Effector CD4-positive, alpha-beta T cell (primary cell): ENCODE data around the gene DPP4.

Source experiments
- DNase-seq: peaks from one replicate; pipeline ENCODE4 v3.0.0-alpha.2; 2020

The DPP4 gene

DNA sequence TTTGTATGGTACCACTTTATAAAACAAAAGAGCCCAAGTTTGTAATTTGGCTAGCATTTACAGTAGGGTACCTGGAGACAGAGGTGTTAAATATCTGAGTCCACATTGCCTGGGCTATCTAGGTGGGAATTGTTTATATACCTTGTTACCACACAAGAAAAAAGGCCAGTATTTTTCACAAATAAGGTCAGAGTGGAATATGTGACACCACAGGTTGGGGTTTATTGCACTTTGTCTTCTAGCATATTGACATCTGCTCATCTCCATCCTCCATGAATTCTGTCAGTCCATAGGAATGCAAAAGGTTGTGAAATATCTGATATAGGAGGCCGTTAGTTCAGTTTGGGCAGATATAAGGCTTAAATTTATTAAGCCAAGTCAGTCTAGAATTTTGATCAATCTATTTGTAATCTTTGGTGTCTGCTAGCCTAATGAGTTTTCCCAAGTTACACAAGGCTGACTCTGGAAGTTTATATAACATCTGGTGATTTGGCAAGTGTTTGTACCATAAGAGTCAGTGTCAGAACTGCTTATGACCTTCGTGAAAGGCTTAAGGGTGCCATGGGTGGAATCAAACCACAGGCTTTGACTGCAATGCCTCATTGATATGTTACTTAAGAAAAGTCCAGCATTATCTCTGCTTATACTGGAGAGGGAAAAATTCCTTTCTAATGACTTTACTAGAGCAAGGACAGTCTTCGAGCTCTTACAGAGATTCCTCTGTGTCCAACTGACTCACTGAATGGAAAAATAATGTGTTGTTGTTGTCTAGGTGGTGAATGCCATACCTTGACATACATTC lies 11.3 kb upstream of the DPP4 start:
- DNase-seq, result no peak

DNA sequence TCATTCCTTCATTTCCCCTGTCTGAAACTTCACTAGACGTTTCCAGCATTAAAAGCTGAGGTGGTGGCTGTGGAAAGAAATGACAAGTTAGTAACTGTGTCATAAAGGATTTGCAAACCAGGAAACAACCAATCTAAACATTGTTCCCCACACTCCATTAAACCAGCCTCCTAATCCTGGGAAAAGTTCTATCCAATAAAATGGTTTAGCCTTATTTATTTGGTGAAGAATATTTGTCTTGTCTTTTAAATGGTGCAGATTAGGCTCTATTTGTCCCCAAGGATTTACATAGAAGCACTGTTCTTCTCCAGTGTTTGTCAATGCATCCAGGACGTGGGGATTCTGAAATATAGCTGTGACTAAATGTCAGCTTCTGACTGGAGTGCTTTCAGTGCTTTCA lies 10.5 kb upstream of the DPP4 start:
- DNase-seq, result no peak

DNA sequence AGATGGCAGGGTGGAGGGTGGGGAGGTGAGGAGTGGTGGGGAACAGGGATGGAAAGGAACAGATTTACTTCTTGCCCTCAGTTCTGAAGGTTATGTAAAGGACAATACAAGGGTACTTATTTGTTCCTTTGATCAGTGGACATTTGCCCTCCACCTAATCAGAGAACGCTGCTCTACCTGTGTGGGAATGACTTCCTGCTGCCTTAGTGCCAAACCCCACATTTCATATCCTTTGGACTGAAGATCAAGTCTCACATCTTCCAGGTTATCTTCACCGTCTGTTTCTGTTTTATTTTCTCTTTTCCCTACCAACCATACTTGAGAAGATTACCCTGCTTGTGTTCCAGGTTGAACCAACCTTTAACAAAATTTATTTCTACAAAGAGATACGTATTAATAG lies 8.7 kb upstream of the DPP4 start:
- DNase-seq, result no peak

DNA sequence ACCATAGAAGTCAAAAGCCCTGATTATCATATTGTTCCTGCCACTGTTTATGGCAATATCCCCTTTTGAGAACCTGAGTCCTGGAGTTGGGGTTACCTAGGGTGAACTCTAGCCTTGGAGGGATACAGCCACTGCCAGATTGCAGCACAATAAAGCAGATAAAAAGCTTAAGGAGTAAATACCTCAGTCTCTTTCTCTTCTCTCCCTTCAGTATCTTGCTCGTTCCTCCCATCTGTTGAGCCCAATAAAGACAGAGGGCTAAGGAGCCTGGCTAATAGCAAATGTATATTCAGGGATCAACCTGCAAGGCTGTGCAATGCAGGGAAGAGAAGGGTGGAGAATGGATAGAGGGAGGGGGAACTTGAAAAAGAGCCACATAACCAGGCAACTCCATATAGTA lies 8.0 kb upstream of the DPP4 start:
- no peak for DNase-seq

DNA sequence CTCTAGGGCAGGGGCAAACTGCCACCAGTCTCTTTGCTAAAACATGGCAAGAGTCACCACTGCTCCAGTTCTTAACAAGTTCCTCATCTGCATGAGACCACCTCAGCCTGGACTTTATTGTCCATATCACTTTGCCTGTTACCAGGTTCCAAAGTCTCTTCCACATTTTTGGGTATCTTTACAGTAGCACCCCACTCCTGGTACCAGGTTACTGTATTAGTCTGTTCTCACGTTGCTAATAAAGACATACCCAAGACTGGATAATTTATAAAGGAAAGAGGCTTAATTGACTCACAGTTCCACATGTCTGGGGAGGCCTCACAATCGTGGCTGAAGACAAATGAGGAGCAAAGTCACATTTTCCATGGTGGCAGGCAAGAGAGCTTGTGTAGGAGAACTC lies 5.5 kb upstream of the DPP4 start:
- DNase-seq, result no peak

DNA sequence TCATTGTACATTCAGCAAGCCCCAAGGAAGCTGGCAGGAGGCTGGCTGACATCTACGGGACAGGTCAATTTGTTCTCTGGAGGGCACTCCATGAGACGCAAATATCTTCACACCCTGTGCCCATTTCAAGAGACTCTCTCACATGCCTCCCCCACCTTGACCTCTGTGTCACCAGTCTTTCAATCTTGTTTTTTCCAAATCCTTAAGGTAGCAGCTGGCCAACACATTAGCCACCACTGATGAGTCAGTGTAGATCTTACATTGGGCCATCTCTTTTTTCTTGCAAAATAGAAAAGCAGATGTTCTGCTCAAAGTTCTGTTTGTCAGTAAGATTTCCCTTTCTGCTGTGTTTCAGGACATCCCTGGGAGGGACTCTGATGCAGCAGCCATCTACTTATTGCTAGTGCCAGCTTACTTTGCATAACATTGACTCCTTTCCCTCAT lies 1.7 kb upstream of the DPP4 start:
- no peak for DNase-seq

DNA sequence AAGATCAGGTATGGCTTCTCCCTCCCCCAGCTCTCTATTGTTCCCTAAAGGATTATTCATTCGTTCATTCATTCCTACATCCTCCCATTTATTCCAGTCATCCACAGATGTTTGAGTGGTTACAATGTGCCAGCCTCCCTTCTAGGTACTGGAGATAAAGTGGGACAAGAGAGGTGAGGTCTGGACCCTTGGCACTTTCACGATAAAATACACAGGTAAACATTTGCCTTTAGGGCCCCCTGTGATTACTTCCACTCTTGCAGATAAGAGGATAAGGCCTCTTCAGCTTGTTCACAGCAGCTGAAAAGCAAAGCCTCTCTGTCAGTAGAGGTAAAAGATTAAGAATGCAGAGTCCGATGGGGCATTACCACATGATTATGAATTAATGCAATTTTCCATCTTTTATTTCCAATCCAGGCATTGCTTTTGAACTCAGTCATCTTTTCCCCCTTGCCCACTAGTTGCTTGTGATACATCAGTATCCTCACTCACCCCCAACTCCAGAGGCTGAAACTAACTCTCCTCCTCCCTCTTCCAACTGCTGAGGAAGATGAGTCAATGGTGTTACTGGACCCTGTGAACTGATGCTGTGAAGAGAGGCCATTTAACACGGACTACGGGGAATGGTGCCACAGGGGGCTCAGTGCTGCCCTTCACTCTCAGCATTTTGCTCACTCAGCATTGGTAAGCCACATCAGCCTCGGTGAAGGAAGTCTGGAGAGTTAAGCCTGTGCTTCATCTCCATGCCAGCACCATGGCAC lies 1.1 kb upstream of the DPP4 start:
- DNase-seq, result no peak

DNA sequence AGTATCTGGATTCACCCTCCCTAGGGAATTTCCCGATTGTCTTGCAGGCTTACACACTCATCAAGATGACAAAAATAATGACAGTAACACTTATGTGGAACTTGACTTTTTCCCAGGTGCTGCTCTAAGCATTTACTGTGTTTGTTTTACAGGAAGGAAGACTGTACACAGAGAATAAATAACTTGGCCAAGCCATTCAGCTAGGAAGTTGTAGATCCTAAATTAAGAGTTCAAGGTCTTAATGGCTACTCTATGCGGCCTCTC lies 549 bp upstream of the DPP4 start:
- no peak for DNase-seq

DNA sequence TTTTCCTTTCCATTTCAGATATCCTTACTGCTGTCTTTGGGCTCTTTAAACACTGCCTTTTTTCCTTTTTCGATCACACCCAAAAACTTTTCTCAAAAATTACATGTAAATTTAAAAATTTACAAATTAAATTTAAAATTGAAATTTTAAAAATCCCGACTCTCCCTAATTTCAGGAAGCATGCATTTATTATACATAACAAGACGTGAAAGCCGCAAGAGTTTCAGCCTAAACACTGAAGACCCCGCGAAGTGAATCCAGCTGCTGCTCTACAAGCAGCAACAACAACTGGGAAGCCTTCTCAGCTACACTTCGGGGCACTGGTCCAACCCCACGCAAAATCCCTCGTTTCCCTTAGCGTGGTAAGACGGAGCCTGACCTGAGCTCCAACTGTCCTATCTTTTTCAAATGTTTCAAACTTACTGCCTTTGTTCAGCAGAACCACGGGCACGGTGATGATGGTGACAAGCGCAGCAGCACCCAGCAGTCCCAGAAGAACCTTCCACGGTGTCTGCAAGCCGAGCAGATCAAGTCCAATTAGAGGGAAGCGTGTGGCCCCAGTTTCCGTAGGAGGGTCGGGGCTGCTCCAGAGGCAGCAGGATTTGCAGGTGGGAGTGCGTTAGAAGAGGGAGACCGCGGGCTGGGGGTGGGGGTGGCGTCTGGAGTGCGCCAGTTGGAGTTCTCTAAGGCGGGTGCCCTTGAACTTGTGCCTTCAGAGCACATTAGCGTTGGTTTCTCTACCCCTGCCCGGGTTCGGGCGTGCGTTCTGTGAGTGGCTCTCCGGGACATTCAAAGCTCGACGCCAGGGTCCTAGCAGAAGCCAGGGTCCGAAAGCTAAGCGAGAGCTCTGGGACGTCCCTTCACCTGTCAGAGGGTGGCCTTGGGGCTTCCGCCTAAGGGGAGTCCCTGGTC lies 783 bp downstream of the DPP4 start:
- no peak for DNase-seq

DNA sequence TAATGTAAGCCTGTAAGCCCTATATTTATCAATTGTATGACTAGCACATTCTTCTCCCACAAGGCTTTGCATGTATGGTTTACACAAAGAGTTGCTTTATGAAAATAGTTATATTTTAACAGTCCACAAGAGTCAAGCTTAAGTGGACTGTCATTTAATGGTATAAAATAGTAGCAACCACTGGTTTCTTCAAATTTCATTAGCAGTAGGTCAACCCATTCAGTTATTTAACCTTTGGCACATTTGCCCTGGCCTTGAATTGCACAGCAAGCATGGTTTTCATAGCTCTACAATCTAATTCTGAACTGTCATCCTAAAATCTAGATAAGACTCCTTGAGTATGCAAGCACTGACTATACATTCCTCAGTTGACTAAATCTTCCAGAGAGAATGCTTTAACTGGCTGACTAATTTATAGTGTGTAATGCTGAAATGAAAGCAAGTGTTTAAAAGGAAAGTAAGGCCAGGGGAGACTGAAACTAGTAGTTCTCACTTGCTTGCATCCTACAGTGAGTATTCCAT lies 1.8 kb downstream of the DPP4 start:
- DNase-seq, result no peak

DNA sequence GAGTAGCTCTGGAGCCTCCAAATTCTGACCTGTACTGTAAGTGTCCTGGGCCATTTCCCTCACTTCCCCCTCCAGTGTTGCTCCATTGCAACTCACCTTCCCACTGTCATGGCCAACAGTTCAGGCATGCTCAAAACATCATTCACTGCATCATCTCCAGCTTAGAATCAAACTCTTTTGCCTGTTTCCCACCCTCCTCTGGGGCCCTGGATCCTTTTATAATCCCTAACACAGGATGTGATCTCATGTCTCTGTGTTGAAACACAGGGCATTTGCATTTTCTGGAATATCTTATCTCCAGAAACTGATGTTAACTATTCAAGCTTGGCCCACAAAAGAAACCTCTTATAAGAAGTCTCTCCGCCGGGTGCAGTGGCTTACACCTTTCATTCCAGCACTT lies 3.0 kb downstream of the DPP4 start:
- DNase-seq, result no peak

DNA sequence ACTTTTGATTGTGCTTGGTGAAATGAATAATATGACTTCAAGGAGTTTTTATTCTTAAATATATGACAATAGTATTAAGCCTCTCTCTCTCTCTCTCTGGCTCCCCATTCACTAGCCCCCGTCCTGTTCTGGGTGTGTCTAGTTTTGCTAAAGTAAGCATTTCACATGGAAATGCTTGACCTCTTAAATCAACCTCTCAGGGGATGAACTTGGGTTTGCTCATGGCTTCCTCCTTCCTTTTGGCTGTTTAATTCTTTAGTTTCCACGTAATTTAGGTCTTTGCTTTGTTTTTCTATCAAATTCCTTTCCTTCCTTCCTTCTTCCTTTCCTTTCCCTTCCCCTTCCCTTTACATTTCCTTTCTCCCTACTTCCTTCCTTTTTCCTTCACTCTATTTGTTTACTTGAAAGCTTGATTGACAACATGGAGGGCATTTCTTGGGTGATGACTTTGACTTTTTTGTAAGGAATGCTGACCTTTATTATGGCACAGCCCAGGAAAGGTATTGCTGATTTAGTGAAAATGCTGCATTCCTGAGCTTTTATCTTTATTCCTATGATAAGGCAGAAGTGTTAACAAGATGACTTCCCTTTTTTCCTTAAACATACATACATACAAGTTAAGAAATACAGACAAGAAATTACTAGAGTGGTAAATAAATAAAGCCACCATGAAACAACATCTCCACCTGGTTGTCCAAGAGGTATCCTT lies 3.6 kb downstream of the DPP4 start:
- DNase-seq, result no peak

DNA sequence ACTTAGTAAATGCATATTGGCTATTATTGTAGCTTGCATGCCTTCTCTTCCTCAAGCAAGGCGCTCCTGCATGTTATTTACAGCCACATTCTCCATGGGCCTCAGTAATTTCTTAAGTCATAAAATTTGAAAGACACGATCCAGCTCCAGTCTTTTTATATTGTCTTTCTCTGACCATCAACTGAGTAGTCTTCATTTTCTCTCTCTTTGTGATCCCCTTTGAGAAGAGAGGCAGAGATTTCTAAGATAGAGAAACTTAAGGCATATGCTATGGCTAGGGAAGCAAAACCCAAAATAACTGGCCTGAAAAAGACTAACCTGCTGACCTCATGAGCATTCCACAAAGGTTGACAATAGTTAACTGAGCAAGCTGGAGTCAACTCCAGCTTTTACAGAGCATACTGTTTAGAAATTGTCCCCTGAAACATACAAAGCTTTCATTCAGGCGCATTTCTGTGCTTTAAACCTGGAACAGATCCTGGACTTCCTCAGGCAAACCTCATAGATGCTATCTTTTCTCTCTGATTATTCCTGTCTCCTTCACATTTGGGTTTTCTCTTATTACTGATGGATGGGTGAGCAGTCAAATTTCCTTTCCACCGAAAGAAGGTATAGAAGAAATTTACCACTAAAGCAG lies 4.6 kb downstream of the DPP4 start:
- no peak for DNase-seq

DNA sequence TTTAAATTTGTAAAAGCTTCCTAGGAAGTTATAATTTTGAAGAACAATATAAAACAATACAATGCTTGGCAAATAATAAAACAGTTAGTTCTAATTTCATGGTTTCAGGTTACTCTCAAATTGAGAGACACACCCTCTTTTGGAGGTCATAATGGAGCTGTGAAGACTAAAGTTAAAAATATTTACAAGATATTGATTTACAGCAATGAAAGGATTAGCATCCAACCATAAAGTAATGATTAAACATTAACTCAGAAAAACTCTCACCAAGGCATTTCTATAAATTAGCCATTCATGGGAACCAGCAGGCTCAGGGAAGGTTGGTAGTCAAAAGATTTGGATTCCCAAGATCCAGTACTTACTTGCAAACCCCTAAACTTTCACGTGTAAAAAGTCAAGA lies 6.4 kb downstream of the DPP4 start:
- no peak for DNase-seq

DNA sequence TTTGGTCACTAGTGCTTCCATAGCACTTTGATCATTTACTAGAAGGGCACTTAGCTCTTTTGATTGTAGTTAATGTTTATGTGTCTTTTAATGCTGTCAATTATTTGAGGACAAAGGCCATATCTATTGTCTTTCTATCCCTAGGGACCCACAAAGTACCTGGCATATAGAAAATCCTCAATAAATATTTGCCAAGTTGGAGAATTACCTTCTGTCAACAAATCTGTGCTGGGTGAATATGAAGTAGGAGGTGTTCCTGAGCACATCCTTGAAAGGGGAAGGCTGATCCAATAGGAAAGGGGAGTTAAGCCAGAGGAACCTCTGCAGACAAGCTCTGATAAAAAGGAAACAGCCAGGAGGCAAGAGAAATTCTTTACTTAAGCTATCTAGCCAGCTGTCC lies 8.2 kb downstream of the DPP4 start:
- no peak for DNase-seq

DNA sequence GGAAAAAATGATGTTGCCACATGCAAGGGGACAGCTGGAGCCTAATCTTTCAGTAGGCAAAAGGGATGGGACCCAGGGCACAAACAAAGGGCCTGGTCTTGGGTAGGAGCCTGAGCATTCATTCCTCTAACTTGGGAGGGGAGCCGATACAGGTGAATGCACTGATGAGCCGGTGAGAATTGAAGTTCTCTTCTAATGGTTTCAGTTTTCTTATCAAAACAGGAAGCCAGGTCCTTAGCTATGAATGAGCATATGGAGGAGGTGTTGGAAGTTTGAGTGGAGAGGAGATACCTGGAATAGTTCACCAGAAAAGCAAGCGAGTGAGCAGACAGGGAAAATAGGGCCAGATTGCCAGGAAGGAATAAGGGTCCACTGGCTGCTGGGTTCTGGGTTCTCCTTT lies 10.1 kb downstream of the DPP4 start:
- no peak for DNase-seq

DNA sequence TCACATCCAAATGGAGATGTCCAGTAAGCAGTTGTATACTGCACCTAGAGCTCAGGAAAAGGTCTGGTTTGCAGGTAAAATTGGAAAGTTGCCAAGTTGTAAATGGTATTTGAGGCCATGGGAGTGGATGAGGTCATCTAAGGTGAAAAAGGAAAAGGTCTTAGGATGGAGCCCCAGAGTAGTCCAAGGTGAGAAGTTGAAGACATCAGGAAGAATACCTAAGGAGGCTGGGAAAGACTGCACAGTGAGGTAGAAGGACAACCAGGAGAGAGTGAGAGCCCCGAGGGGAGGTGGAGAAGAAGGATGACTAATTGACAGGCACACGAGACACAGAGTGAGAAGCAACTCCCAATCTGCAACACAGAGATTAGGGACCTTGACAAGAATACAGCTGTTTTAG lies 10.7 kb downstream of the DPP4 start:
- no peak for DNase-seq

DNA sequence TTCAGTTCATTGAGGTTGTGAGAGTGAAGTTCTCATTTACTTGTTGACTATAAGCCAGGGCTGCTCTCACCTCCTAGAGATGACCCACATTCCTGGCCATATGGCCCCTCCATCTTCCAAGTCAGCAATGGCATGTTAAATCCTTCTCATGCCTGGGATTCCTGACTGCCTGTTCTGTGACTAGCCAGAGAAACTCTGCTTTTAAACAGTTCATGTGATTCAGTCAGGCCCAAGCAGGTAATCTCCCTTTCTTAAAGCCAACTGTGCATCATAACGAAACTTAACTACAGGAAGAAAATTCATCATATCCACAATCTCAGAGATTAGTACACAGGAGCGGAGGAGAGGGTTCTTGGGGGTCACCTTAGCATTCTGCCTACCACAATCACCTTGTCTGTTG lies 11.5 kb downstream of the DPP4 start:
- DNase-seq, result no peak

DNA sequence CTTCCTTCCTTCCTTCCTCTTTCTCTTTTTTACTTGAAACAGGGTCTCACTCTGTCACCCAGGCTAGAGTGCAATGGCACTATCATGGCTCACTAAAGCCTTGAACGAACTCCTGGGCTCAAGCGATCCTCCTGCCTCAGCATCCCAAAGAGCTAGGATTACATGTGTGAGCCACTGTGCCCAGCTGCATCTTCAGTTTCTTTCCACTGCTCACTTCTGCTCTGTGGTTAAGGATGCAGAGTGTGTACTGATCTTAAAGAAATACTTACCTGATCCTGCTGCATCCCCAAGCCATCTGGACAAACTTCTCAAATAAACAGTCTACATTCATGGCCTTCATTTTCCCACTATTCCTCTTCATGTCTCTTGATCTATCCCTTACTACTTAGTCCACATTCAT lies 13.0 kb downstream of the DPP4 start:
- no peak for DNase-seq

DNA sequence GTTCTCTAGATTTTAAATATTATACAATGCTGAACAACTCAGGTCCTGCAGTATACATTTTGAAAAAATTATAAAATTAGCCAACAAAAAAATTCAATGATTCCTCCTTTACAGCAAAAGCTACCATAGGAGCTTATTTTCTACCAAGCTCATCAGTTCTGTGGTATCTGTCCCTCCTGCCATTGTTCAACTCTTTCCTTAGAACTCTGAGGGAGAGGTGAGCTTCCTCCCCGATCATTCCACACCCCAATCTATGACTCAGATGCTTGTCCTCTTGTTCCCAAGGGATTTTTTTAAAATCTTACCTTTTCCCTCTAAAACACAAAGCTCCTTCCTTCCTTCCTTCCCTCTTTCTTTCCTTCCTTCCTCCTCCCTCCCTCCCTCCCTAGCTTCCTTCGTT lies 13.5 kb downstream of the DPP4 start:
- no peak for DNase-seq

DNA sequence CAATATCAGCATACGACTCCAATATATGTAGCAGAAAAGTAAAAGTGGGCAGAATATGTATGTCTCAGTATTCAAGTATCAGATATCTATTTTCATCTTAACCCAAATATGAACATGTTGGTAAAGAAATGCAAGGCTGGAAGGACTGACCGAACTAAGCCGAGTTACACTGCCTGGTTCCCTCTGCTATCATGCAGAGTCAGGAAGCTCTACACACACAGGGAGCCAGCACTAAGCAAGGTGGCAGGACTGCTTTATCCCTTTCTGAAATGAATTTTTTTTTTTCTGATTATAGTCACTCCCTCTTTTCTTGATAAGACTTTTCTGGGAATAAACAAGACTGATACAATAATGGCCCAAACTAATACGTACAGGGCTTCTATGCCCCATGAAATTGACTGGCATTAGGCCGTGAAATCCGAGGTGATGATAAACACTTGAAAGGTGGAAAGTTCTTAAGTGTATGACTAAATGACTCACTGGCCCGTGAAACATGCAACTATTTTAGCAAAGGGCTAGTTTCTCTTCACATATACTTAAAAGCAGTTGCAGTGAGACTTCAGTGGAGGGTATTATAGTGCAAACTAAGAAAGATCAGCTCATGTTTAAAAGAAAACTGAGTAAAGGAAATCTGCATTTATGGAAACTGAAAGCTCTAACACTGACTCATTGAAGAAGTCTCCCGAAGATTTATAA lies 14.9 kb downstream of the DPP4 start:
- no peak for DNase-seq

DNA sequence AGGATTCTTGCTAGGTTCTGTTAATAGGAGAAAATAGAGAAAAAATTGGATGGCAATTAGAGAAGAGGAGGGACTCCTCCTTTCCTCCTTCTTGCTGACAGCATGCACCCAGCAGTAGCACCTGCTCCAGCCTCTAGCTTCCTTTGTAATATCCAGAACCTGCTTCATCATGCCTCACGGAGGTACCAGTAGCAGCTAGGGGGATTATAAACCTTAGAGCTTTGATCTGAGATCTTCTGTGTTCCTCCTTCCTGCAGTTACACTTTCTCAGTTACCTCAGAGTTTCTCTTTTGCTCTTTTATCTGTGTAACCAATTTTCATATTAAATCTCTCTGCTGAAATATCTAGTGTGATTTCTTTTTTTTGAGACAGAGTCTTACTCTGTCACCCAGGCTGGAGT lies 16.6 kb downstream of the DPP4 start:
- DNase-seq, result no peak
